GM18519 (cell line): Measurements from ENCODE around the gene CARD11.

ENCODE experiments used
- ATAC-seq: cut with Tn5 transposase; IDR thresholded peaks from one replicate; pipeline ENCODE4 v1.9.1; 2021; ENCODE audit warnings: mild to moderate bottlenecking, moderate library complexity; ENCODE audit not compliant: unreplicated experiment, low FRiP score

The CARD11 gene

DNA sequence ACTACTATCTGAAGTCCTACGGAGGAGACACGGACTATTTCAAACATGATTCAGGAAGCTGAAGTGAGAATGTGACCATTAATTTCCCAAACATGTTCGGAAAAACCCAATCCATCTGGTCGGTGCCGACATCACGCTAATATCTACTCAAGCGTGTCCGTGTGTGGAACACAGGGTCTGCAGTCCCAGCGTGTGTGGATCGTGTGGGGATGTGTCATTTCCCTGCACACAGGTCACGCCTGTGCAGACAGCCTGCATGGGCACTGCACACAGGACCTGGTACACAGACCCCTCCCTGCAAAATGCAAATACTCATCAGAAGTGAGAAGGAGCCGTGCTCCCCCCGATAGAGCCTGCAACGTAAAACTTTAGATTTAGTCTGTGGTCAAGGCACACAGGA, 57.8 kb downstream of the CARD11 start:
- ATAC-seq = no peak

DNA sequence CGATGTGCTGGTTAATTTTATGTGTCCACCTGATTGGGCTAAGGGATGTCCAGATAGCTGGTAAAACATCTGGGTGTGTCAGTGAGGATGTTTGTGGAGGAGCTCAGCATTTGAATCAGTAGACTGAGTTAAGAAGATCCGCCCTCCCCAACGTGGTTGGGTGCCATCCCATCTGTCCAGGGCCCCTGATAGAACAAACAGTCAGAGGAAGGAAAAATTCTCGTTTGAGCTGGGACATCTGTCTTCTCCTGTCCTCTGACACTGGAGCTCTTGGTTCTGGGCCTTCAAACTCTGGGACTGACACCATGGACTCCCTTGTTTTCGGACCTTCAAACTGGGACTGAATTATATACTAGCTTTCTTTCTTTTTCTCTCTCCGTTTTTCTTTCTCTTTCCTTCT, 59.6 kb downstream of the CARD11 start:
- no peak for ATAC-seq

GRCh38 chr7:2983586-2983985, 60.1 kb downstream of the CARD11 start:
- no peak for ATAC-seq

- ATAC-seq = no peak
Observed at GRCh38 chr7:2982831-2983230, 60.8 kb downstream of the CARD11 start.

DNA sequence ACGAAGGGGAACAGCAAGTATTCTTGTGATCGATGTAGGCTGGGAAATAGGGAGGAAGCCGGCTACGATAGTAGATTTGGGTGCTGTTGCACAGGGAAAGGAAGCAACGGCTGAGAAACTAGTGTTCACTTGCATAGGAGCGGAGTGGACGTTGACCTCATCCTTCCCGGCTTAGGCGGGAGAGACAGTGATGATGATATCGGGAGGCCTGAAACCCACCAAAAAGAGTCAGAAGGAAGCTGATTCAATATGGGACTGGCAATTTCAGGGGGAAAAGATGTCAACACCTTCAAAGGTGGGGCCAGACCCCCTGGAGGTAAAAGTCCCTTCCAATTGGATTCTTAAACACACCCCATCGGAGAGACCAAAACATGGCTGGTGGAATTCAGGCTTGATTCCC, 61.3 kb downstream of the CARD11 start:
- ATAC-seq = no peak

DNA sequence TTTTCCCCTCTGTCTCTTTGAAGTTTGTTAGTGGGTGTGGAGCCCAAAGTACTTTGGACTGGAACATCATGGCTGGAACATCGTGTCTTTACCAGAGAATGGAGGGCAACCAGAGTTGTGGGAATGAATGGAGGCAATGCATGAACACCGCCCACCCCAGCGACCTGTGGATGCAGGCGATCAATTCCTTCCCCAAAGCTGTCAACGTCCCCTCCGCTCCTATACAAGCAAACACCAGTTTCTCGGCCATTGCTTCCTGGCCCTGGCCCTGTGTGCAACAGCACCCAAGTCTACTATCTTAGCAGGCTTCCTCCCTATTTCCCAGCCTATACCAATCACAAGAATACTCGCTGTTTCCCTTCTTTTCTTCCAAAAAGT, 62.6 kb downstream of the CARD11 start:
- no peak for ATAC-seq

DNA sequence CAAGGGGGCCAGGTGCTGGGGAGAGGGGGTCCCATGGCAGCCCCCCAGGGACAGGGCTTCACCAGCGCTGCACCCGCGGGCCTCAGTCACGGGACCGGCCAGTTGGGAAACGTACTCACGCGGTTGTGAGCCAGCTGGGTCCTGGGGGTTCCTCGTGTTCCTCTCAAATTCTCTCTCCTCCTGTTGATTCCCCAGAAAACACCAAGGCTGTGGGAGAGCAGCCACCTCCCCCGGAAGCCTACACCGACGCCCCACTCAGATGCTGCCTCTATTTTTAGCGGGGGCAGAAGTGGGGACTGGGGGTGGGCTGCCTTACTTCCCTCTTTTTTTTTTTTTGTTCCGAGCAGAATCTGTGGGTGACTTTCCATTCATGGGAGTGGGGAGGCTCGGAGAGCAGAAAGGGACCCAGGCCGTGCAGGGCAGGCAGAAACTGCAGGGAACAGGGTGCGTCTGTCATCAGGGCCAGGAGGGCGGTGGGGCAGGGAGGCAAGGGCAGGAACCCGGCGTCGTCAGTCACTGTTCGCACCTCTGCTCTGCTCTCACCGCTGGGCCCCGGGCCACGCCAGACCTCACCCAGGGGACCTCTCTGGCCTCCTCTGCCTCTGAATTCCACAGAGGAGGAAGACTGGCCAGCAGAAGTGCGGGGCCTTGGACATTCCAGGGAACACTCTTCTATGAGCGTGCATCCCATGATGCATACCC, 63.1 kb downstream of the CARD11 start:
- no peak for ATAC-seq

DNA sequence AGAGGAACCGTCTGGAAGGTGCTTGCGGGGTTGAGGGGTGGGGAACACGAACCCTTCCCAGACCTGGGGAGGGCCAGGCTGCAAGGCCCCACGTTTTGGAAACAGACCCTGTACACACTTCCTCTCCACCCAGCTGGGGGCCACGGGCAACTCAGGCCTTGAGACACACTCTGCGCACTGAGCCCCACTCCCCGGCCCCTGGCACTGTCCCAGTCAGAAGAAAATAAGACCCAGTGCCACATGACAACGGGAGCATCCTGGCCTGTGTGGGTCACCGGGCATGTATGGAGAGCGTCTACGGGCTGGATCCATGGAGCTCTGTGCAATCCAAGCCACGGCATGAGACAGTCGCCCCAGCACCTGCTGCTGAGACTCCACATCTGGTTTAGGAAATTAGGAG, 63.7 kb downstream of the CARD11 start:
- ATAC-seq = no peak

DNA sequence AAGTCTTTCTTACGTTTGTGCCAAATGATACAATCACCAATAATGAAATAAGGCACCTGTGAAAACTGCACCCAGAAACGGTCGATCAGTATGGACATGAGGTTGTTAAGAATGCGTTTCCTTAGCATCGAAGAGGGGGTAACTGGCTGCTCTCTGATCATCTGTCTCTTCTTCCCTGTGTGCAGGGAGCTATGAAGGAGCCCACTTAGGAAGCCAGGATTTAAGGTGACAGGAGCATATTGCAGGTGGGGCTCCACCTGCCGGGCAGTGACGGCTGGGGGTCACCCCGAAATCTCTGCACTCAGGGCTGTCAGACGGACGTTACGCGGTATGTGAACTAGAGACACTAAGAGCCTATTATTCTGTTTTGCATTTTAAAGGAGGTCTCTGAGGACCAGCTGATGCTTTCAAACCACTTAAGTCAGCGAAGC, 64.5 kb downstream of the CARD11 start:
- ATAC-seq = no peak

- peak; percentile 66 for ATAC-seq
Observed at GRCh38 chr7:2978408-2978807, 65.3 kb downstream of the CARD11 start.

DNA sequence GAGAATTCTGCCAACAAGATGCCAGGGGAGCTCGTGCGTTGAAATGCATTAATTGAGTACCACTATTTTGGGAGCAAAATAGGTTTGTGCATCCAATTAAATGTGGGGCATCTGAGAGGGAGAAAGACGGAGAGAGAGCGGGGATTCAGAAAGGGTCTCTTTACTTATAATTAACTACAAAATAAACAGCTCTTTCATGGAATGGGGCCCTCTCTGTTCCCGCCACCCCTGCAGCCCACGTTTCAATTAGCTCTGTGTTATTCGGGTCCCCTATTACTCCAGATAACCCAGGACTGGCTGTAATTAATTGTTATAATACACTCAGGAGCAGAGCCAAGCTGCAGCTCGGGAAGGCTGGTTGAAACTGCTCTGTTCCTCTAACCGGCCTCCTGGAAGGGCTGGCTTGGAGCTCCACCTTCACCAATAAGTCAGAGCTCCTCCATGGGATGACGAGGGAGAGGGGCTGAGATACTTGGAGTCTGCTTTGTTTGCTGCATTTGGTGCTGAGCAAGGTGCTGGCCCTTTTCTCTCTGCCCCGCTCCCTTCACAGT, 67.8 kb downstream of the CARD11 start:
- ATAC-seq = no peak

DNA sequence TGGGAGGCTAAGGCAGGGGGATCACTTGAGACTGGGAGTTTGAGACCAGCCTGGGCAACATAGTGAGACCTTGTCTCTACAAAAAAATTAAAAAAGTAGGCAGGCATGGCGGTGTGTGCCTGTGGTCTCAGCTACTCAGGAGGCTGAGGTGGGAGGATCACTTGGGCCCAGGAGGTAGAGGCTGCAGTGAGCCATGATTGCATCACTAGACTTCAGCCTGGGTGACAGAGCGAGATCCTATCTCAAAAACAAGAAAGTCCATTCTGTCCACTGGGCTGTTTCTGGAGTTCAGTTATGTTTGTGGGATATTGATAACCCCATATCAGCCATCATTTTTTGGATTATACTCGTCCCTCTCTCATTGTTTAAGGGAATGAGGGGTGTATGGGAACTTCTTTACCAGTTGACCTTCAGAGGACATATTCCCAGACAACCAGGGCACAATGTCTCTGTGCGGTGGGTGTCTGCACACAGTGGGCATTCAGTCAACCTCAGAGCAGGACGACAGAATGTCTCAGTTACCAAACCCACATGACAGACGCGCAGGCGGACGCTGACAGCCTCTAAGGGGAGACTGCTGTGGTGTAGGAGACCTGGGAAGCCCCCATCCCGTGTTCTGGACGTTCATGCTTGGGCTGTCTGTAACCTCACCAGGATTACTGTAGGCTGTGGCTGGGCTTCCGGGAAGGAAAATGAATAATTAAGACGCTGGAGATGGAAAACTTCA, 69.4 kb downstream of the CARD11 start:
- no peak for ATAC-seq

DNA sequence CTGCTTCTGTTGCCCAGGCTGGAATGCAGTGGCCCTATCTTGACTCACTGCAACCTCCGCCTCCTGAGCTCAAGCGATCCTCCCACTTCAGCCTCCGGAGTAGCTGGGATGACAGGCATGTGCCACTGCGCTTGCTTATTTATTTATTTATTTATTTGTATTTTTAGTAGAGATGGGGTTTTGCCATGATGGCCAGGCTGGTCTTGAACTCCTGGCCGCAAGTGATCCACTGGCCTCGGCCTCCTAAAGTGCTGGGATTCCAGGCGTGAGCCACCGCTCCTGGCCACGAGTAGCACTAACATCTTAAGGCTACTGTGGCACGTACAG, 70.9 kb downstream of the CARD11 start:
- ATAC-seq = no peak

GRCh38 chr7:2971914-2972834, 71.5 kb downstream of the CARD11 start:
- ATAC-seq = peak; percentile 55

- ATAC-seq = no peak
Observed at GRCh38 chr7:2970861-2971260, 72.8 kb downstream of the CARD11 start.

GRCh38 chr7:2970307-2970664, 73.4 kb downstream of the CARD11 start:
- ATAC-seq = no peak

DNA sequence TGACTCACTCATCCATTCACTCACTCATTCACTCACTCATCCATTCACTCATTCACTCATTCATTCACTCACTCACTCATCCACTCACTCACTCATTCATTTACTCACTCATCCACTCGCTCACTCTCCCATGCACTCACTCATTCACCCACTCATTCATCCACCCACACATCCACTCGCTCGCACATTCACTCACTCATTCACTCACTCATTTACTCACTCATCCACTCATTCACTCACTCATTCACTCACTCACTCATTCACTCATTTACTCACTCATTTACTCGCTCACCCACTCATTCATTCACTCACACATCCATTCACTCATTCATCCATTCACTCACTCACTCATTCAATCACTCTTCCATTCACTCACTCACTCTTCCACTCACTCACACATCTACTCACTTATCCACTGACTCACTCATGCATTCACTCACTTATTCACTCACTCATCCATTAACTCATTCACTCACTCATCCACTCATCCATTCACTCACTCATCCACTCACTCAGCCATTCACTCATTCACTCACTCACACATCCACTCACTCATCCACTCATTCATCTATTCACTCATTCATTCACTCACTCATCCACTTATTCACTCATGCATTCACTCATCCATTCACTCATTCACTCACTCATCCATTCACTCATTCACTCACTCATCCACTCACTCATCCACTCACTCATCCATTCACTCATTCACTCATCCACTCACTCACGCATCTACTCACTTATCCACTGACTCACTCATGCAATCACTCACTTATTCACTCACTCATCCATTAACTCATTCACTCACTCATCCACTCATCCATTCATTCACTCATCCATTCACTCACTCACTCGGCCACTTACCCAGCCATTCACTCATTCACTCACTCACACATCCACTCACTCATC, 74.0 kb downstream of the CARD11 start:
- no peak for ATAC-seq

- ATAC-seq = no peak
Observed at GRCh38 chr7:2968616-2969397, 74.9 kb downstream of the CARD11 start.

DNA sequence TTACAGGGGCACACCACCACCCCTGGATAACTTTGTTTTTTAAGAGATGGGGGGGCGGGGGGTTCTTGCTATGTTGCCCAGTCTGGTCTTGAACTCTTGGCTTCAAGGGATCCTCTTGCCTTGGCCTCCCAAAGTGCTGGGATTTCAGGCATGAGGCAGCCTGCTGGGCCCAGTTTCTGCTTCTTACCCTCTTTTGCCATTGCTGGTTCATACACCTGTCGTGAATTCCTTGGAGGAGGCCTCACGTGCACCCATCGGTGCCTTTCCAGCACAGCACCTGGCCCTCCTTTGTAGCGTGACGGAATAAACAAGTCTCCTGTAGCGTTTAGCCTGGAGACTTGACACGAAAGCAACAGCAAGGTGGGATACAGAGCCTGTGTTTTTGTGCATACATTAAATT, 75.5 kb downstream of the CARD11 start:
- no peak for ATAC-seq
